ENCODE results near the gene TRABD. TPM values are rescaled to one million over a fixed set of nuclear protein-coding genes. Genes with fewer than 3 reads are reported as not detected.
"Not testable (repeated sequence)": the region's sequence is repeated elsewhere in the genome, so short reads cannot be mapped to it uniquely, and the experiment has no call there.

Gene TRABD
- total and polyA plus RNA-seq, 2 donors (not counting 1 experiment from before 2014, with no cell fraction given): 11.8 to 17.2 TPM

DNA sequence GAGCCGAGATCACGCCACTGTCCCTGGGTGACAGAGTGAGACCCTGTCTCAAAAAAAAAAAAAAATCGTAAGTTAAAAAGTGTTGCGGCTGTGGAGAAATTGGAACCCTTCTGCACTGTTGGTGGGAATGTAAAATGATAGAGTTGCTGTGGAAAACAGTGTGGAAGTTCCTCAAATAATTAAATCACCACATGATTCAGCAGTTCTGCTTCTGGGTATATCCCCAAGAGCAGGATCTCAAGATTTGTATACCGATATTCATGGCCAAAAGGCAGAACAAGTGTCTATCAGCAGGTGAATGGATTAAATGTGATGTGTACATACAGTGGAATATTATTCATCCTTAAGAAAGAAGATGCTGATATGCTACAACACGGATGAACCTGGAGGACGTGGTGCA is 18.9 kb downstream of the TRABD start:
- Histone ChIP-seq H2AFZ (ENCODE audit: low read length) (no peak overlapping the region), H3K4me2 (ENCODE audit: extremely low read depth, insufficient read depth, low read length) (no peak overlapping the region), H3K27ac (ENCODE audit: insufficient read depth, low read length) (no peak overlapping the region), H3K27me3 (ENCODE audit: control insufficient read depth, insufficient read depth, low read length) (no peaks in the 10 kb centered on the region), H4K20me1 (ENCODE audit: control insufficient read depth, extremely low read depth, insufficient read depth, low read length) (no peaks in the 10 kb centered on the region), H3K9ac (ENCODE audit: insufficient read depth, low read length) (no peak overlapping the region), H3K9me3 (ENCODE audit: control insufficient read depth, insufficient read depth, low read depth, low read length) (no peaks in the 10 kb centered on the region), H3K4me3 (replicated peaks in 1 of 4; ENCODE audit: control extremely low read depth in 1 of 4, insufficient read depth in 1 of 4, low read depth in 3 of 4, low read length in 4 of 4) (no peak overlapping the region), H3K79me2 (ENCODE audit: control insufficient read depth, insufficient read depth, low read length) (peaks cover 20% of the 10 kb centered on the region), H3K4me1 (ENCODE audit: control insufficient read depth, extremely low read depth, insufficient read depth, low read length) (peaks cover 2% of the 10 kb centered on the region), H3K36me3 (ENCODE audit: control insufficient read depth, insufficient read depth, low read length) (peaks cover 13% of the 10 kb centered on the region)
- TF ChIP-seq, protein P1, sequence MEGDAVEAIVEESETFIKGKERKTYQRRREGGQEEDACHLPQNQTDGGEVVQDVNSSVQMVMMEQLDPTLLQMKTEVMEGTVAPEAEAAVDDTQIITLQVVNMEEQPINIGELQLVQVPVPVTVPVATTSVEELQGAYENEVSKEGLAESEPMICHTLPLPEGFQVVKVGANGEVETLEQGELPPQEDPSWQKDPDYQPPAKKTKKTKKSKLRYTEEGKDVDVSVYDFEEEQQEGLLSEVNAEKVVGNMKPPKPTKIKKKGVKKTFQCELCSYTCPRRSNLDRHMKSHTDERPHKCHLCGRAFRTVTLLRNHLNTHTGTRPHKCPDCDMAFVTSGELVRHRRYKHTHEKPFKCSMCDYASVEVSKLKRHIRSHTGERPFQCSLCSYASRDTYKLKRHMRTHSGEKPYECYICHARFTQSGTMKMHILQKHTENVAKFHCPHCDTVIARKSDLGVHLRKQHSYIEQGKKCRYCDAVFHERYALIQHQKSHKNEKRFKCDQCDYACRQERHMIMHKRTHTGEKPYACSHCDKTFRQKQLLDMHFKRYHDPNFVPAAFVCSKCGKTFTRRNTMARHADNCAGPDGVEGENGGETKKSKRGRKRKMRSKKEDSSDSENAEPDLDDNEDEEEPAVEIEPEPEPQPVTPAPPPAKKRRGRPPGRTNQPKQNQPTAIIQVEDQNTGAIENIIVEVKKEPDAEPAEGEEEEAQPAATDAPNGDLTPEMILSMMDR (conservative IDR thresholded peaks at IDR 0.05 in 1 of 2, IDR thresholded peaks at IDR 0.05 in 1 of 2; ENCODE audit: low read depth in 1 of 2, low read length in 2 of 2): no peak
- no peak for TF ChIP-seq EZH2 (IDR thresholded peaks at IDR 0.05; ENCODE audit: low read length, missing control alignments)
- no peak for DNase-seq (ENCODE audit: low read depth in 2 of 2)

DNA sequence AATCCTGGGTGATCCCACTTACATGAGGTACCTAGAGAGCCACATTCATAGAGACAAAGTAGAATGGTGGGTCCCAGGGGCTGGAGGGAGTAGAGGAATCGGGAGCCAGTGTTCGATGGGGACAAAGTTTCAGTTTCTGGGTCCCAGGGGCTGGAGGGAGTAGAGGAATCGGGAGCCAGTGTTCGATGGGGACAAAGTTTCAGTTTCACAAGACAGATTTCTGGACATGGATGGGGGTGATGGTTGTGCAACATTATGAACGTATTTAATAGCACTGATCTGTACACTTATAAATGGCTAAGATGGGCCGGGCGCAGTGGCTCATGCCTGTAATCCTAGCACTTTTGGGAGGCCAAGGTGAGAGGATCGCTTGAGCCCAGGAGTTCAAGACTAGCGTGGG is 19.3 kb downstream of the TRABD start:
- not testable (repeated sequence) for H3K9ac ChIP-seq (ENCODE audit: insufficient read depth, low read length); H3K4me2 ChIP-seq (ENCODE audit: extremely low read depth, insufficient read depth, low read length); H3K4me3 ChIP-seq (replicated peaks in 1 of 4; ENCODE audit: control extremely low read depth in 1 of 4, insufficient read depth in 1 of 4, low read depth in 3 of 4, low read length in 4 of 4); H3K4me1 ChIP-seq (ENCODE audit: control insufficient read depth, extremely low read depth, insufficient read depth, low read length); DNase-seq (ENCODE audit: low read depth in 2 of 2); H3K9me3 ChIP-seq (ENCODE audit: control insufficient read depth, insufficient read depth, low read depth, low read length); H3K27me3 ChIP-seq (ENCODE audit: control insufficient read depth, insufficient read depth, low read length); H3K27ac ChIP-seq (ENCODE audit: insufficient read depth, low read length); H2AFZ ChIP-seq (ENCODE audit: low read length); H4K20me1 ChIP-seq (ENCODE audit: control insufficient read depth, extremely low read depth, insufficient read depth, low read length)
- Histone ChIP-seq H3K36me3 (ENCODE audit: control insufficient read depth, insufficient read depth, low read length) (peaks cover 14% of the 10 kb centered on the region), H3K79me2 (ENCODE audit: control insufficient read depth, insufficient read depth, low read length) (peaks cover 20% of the 10 kb centered on the region)

DNA sequence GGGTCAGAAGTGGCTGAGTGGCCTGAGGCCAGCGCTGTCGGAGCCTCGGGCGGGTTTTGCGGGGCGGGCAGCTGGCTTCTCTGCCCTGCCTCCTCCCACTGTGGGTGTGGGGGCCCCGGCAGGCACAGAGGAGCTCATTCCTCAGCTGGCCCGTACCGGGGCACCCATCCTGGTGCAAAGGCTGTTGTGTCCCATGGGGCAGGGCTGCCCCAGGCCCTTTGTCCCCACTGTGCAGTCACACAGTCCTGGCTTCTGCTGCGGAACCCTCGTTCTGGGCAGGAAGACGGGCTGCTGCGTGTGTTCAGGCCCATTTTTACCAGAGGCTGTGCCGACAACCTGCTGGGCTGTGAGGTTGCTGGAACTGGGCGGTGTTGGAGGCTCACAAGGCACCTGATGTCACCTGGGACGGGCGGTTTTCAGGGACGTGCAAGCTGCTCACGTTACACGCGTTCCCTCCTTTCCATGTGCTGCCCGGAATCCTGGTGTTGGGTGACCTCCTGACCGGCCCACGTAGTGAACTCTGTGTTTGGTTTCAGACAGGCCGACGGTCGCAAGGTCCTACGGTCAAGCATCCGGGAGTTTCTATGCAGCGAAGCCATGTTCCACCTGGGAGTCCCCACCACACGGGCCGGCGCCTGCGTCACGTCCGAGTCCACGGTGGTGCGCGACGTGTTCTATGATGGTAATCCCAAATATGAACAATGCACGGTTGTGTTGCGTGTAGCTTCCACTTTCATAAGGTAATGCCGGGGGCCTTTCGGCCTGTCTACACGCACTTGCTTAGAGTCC is 20.3 kb downstream of the TRABD start:
- H3K79me2 ChIP-seq (ENCODE audit: control insufficient read depth, insufficient read depth, low read length): peaks cover 22% of the 10 kb centered on the region
- H3K4me1 ChIP-seq (ENCODE audit: control insufficient read depth, extremely low read depth, insufficient read depth, low read length): peaks cover 2% of the 10 kb centered on the region
- TF ChIP-seq, protein P1 (conservative IDR thresholded peaks at IDR 0.05 in 1 of 2, IDR thresholded peaks at IDR 0.05 in 1 of 2; ENCODE audit: low read depth in 1 of 2, low read length in 2 of 2): no peak
- no peak for TF ChIP-seq EZH2 (IDR thresholded peaks at IDR 0.05; ENCODE audit: low read length, missing control alignments)
- H3K4me3 ChIP-seq (replicated peaks in 1 of 4; ENCODE audit: control extremely low read depth in 1 of 4, insufficient read depth in 1 of 4, low read depth in 3 of 4, low read length in 4 of 4): no peak overlapping the region
- no peaks in the 10 kb centered on the region for H4K20me1 ChIP-seq (ENCODE audit: control insufficient read depth, extremely low read depth, insufficient read depth, low read length)
- no peak overlapping the region for H3K9ac ChIP-seq (ENCODE audit: insufficient read depth, low read length)
- no peak overlapping the region for H3K27ac ChIP-seq (ENCODE audit: insufficient read depth, low read length)
- H3K36me3 ChIP-seq (ENCODE audit: control insufficient read depth, insufficient read depth, low read length): peaks cover 22% of the 10 kb centered on the region
- H3K27me3 ChIP-seq (ENCODE audit: control insufficient read depth, insufficient read depth, low read length): no peaks in the 10 kb centered on the region
- DNase-seq (ENCODE audit: low read depth in 2 of 2): no peak
- H2AFZ ChIP-seq (ENCODE audit: low read length): no peak overlapping the region
- H3K9me3 ChIP-seq (ENCODE audit: control insufficient read depth, insufficient read depth, low read depth, low read length): no peaks in the 10 kb centered on the region
- H3K4me2 ChIP-seq (ENCODE audit: extremely low read depth, insufficient read depth, low read length): no peak overlapping the region

Data from fibroblast of lung (primary cell).